ENCODE measurements around the gene OVAAL.

The OVAAL gene

DNA sequence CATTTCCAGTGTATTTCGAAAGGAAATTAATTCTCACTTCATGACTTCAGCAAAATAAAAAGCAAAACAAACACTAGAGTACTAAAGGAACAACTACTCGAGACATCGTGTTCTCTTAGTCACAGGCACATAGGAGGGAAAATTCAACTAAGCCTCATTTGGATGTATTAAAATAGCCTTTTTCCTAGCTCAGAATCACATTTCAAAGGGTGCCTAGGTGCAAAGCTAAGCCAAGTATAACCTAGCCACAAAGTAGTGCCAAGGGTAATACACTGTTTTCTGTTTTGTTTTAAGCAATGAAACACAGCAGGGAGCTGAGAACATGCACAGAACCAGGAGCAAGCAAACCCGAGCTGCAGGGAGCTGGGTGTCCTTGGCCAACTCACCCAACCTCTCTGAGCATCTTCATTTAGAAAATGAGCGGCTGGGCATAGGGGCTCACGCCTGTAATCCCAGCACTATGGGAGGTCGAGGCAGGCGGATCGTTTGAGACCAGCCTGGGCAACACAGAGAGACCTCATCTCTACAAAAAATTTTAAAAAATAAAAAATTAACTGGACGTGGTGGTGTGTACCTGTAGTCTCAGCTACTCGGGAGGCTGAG is 29.8 kb upstream of the OVAAL start:
- Histone ChIP-seq H3K9me3 (ENCODE audit: control insufficient read depth, low read length) (no peaks in the 10 kb centered on the region), H3K4me1 (ENCODE audit: control insufficient read depth, insufficient read depth, low read length) (no peaks in the 10 kb centered on the region), H3K36me3 (ENCODE audit: control insufficient read depth, insufficient read depth, low read length) (no peaks in the 10 kb centered on the region), H3K9ac (ENCODE audit: low read length) (no peak overlapping the region), H3K4me3 (ENCODE audit: low read length) (no peak overlapping the region), H3K27me3 (ENCODE audit: control insufficient read depth, insufficient read depth, low read length) (no peaks in the 10 kb centered on the region)

DNA sequence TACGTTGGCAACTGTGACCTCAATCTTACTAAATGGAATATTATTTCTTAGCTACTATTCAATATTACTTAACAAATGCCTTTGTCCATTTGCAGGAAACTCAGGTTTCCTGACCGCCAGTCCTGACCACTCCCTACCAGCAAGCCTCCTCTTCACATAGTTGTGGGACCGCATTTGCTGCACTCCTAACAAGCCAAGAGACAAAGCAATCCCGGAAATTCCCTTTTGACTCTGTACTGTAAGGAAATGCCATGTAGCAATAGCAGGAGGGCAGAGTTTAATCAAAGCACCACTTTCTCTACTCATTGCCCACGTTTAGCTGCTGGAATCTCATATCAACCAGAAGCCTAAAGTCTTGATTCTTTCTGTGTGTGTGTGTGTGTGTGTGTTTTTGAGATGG is 28.3 kb upstream of the OVAAL start:
- no peaks in the 10 kb centered on the region for H3K36me3 ChIP-seq (ENCODE audit: control insufficient read depth, insufficient read depth, low read length)
- no peaks in the 10 kb centered on the region for H3K4me1 ChIP-seq (ENCODE audit: control insufficient read depth, insufficient read depth, low read length)
- no peak overlapping the region for H3K9ac ChIP-seq (ENCODE audit: low read length)
- H3K4me3 ChIP-seq (ENCODE audit: low read length), result no peak overlapping the region
- no peaks in the 10 kb centered on the region for H3K27me3 ChIP-seq (ENCODE audit: control insufficient read depth, insufficient read depth, low read length)
- H3K9me3 ChIP-seq (ENCODE audit: control insufficient read depth, low read length), result no peaks in the 10 kb centered on the region

GRCh38 chr1:180532854-180533253 is 25.9 kb upstream of the OVAAL start:
- no peaks in the 10 kb centered on the region for H3K9me3 ChIP-seq (ENCODE audit: control insufficient read depth, low read length)
- no peaks in the 10 kb centered on the region for H3K36me3 ChIP-seq (ENCODE audit: control insufficient read depth, insufficient read depth, low read length)
- no peaks in the 10 kb centered on the region for H3K4me1 ChIP-seq (ENCODE audit: control insufficient read depth, insufficient read depth, low read length)
- H3K4me3 ChIP-seq (ENCODE audit: low read length), result no peak overlapping the region
- no peak overlapping the region for H3K9ac ChIP-seq (ENCODE audit: low read length)
- peaks cover 8% of the 10 kb centered on the region for H3K27me3 ChIP-seq (ENCODE audit: control insufficient read depth, insufficient read depth, low read length)

DNA sequence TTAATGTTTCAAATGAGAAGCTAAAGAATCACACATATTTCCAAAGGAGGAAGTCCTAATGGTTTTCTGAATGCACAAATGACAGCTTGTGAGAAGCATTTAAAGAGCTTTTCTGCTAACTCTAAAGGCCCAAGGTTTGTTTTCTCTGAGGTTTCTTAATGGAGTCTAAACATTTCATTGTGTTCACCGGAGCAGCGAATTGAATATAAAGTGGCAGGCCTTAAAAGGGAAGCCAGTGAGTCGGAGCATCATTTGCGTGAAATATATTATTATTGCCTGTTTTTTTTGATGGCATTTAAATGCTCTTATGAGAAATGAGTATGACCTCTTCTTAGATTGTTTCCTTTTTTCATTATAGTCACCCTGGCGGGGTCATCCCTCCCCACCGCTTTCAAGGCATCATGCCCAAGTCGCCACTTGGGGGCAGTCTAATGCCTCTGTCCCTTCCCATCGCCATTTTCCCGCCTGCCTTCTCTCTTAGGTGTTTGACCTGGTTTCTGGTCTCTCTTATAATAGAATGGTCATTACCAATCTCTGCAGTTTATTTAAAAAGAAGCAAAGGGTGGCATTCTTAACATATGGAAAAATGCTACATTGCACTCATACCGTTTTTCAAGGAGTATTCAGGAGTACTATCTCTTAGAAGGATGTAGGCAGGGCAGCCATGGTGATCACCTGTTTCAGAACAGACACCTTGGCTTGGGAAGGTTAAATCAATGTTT is 25.3 kb upstream of the OVAAL start:
- Histone ChIP-seq H3K36me3 (ENCODE audit: control insufficient read depth, insufficient read depth, low read length) (no peaks in the 10 kb centered on the region), H3K9me3 (ENCODE audit: control insufficient read depth, low read length) (no peaks in the 10 kb centered on the region), H3K9ac (ENCODE audit: low read length) (no peak overlapping the region), H3K4me1 (ENCODE audit: control insufficient read depth, insufficient read depth, low read length) (no peaks in the 10 kb centered on the region), H3K27me3 (ENCODE audit: control insufficient read depth, insufficient read depth, low read length) (peaks cover 8% of the 10 kb centered on the region), H3K4me3 (ENCODE audit: low read length) (no peak overlapping the region)

DNA sequence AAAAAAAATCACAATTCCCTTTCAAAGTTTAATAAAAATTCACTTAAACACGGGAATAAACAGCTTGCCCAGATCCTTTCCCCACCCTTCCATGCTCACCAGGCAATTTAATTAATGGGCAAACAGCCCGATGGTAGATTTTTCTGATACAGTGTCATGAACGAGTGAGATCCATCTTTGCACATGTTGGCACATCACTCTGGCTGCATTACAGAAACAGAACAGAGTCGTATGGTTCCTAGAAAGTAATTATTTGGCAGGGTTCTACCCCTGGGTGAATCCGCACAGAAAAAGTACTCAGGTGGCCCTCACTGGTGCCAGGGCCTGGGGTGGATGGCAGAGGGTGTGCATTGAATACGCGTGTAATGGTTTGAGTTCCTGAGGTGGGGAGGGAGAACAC is 24.6 kb upstream of the OVAAL start:
- no peaks in the 10 kb centered on the region for H3K9me3 ChIP-seq (ENCODE audit: control insufficient read depth, low read length)
- no peak overlapping the region for H3K4me3 ChIP-seq (ENCODE audit: low read length)
- no peaks in the 10 kb centered on the region for H3K36me3 ChIP-seq (ENCODE audit: control insufficient read depth, insufficient read depth, low read length)
- no peaks in the 10 kb centered on the region for H3K4me1 ChIP-seq (ENCODE audit: control insufficient read depth, insufficient read depth, low read length)
- no peak overlapping the region for H3K9ac ChIP-seq (ENCODE audit: low read length)
- H3K27me3 ChIP-seq (ENCODE audit: control insufficient read depth, insufficient read depth, low read length), result peaks cover 8% of the 10 kb centered on the region

DNA sequence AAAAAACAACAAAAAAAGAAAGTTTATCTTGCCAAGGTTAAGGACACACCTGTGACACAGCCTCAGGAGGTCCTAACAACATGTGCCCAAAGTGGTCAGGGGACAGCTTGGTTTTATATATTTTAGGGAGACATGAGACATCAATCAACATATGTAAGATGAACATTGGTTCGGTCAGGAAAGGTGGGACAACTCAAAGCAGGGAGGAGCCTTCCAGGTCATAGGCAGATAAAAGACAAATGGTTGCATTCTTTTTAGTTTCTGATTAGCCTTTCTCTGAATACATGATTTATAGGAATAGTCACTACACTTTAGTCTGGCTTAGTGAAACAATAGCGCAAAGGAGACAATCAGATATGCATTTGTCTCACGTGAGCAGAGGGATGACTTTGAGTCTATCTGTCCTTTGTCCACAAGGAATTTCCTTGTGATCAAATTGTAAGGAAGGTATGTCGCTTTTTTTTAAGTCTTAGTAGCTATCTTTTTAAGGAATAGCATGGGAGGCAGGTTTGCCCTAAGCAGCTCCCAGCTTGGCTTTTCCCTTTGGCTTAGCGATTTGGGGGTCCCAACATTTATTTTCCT is 23.3 kb upstream of the OVAAL start:
- H3K4me3 ChIP-seq (ENCODE audit: low read length), result no peak overlapping the region
- H3K4me1 ChIP-seq (ENCODE audit: control insufficient read depth, insufficient read depth, low read length), result no peaks in the 10 kb centered on the region
- no peaks in the 10 kb centered on the region for H3K36me3 ChIP-seq (ENCODE audit: control insufficient read depth, insufficient read depth, low read length)
- no peaks in the 10 kb centered on the region for H3K9me3 ChIP-seq (ENCODE audit: control insufficient read depth, low read length)
- H3K9ac ChIP-seq (ENCODE audit: low read length), result no peak overlapping the region
- H3K27me3 ChIP-seq (ENCODE audit: control insufficient read depth, insufficient read depth, low read length), result peaks cover 8% of the 10 kb centered on the region

DNA sequence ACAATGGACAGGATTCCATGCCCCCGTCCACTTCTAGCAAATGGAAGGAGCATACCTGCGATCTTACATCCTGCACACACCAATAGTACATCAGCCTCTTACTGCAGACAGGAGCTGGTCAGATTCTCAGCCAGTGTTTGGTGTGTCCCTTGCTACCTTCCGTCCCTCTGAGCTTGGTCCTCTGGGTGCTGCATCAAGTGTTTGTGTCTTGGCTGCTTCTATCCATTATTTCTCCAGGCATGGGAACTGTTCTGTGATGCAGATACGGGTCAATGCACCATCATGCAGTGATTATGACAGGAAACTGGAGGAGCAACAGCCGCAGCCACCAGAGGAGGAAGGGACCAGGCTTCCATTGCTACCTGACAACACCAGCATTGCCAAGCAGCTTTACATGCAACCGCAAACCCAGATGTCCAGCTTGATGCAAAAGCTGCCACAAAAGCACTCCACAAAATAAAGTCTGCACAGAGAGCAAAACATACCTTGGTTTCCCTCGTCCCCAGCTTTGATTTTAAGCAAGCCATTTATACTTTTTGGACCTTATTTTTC is 21.9 kb upstream of the OVAAL start:
- Histone ChIP-seq H3K36me3 (ENCODE audit: control insufficient read depth, insufficient read depth, low read length) (no peaks in the 10 kb centered on the region), H3K4me1 (ENCODE audit: control insufficient read depth, insufficient read depth, low read length) (no peaks in the 10 kb centered on the region), H3K4me3 (ENCODE audit: low read length) (no peak overlapping the region), H3K27me3 (ENCODE audit: control insufficient read depth, insufficient read depth, low read length) (peaks cover 8% of the 10 kb centered on the region), H3K9me3 (ENCODE audit: control insufficient read depth, low read length) (no peaks in the 10 kb centered on the region), H3K9ac (ENCODE audit: low read length) (no peak overlapping the region)

GRCh38 chr1:180539136-180539535 is 19.6 kb upstream of the OVAAL start:
- Histone ChIP-seq H3K9me3 (ENCODE audit: control insufficient read depth, low read length) (no peaks in the 10 kb centered on the region), H3K4me1 (ENCODE audit: control insufficient read depth, insufficient read depth, low read length) (no peaks in the 10 kb centered on the region), H3K36me3 (ENCODE audit: control insufficient read depth, insufficient read depth, low read length) (no peaks in the 10 kb centered on the region), H3K4me3 (ENCODE audit: low read length) (no peak overlapping the region), H3K9ac (ENCODE audit: low read length) (no peak overlapping the region), H3K27me3 (ENCODE audit: control insufficient read depth, insufficient read depth, low read length) (peaks cover 8% of the 10 kb centered on the region)

- no peaks in the 10 kb centered on the region for H3K4me1 ChIP-seq (ENCODE audit: control insufficient read depth, insufficient read depth, low read length)
- peaks cover 8% of the 10 kb centered on the region for H3K27me3 ChIP-seq (ENCODE audit: control insufficient read depth, insufficient read depth, low read length)
- H3K4me3 ChIP-seq (ENCODE audit: low read length), result no peak overlapping the region
- H3K9me3 ChIP-seq (ENCODE audit: control insufficient read depth, low read length), result no peaks in the 10 kb centered on the region
- H3K36me3 ChIP-seq (ENCODE audit: control insufficient read depth, insufficient read depth, low read length), result no peaks in the 10 kb centered on the region
- no peak overlapping the region for H3K9ac ChIP-seq (ENCODE audit: low read length)
These were observed 17.8 kb upstream of the OVAAL start for GRCh38 chr1:180540697-180541594.

- Histone ChIP-seq H3K4me1 (ENCODE audit: control insufficient read depth, insufficient read depth, low read length) (no peaks in the 10 kb centered on the region), H3K4me3 (ENCODE audit: low read length) (no peak overlapping the region), H3K9me3 (ENCODE audit: control insufficient read depth, low read length) (no peaks in the 10 kb centered on the region), H3K36me3 (ENCODE audit: control insufficient read depth, insufficient read depth, low read length) (no peaks in the 10 kb centered on the region), H3K9ac (ENCODE audit: low read length) (no peak overlapping the region), H3K27me3 (ENCODE audit: control insufficient read depth, insufficient read depth, low read length) (no peaks in the 10 kb centered on the region)
These were observed 16.5 kb upstream of the OVAAL start for GRCh38 chr1:180542113-180542837.

DNA sequence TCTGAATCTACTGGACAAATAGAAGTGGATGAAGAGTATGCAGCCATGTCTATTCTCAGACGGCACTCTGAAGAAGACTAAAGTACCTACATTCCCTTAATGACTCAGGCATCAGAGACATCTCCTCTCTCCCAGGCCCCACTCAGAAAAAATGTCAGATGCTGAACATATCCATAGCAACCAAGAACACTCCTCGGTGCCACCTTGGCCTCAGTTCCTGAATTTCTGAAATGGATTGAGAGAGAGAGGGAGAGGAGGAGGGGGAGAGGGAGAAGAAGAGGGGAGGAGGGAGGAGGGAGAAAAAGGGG is 16.0 kb upstream of the OVAAL start:
- H3K27me3 ChIP-seq (ENCODE audit: control insufficient read depth, insufficient read depth, low read length), result no peaks in the 10 kb centered on the region
- no peaks in the 10 kb centered on the region for H3K9me3 ChIP-seq (ENCODE audit: control insufficient read depth, low read length)
- H3K36me3 ChIP-seq (ENCODE audit: control insufficient read depth, insufficient read depth, low read length), result no peaks in the 10 kb centered on the region
- H3K9ac ChIP-seq (ENCODE audit: low read length), result no peak overlapping the region
- H3K4me3 ChIP-seq (ENCODE audit: low read length), result no peak overlapping the region
- H3K4me1 ChIP-seq (ENCODE audit: control insufficient read depth, insufficient read depth, low read length), result no peaks in the 10 kb centered on the region
